A673 (cell line): ENCODE measurements around the gene CTIF.

Source experiments
- EZH2 ChIP-seq: fragments of 200-600 bp; sonication (generic); IDR thresholded peaks from 2 replicates; pipeline ENCODE4 v1.6.1; 2017; ENCODE audit warnings: borderline replicate concordance, low read depth, mild to moderate bottlenecking, mixed read lengths, antibody characterized with exemption, low read length; ENCODE audit not compliant: poor library complexity, severe bottlenecking
- TF ChIP-seq, protein P1 (sequence below): fragments of 300-800, 200-600 bp; sonication (generic); conservative IDR thresholded peaks from 2 replicates; pipeline ENCODE4 v1.5.1; 2017; ENCODE audit warnings: low read depth, mild to moderate bottlenecking, antibody characterized with exemption, low read length, moderate library complexity, mixed read lengths

DNA sequence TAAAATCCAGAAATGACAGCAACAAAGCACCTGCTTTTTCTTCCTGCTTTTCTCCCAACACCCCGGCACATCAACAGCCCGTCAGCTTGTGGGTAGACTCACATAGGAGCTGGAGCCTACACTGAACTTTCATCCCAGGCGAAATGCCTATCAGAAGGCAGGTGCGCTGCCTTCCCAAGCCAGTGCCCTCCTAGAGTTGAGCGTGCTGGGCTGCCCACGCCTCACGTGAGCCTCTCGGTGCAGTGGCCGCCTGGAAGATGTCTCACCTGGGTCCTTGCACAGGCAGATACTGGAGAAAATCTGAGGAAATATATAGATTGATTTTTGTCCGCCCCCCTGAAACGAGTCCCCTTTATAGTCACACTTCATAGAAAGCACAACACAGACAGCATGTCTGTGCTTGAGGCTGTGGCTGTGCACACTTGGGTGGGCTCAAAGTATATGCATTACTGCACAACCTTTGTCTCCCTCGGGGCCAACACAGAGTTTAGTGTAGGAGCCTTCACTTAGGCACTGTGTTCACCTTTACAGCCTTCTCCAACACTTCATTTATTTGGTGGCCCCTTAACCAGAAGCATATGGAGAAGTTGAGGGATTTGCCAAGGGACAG, 299.4 kb downstream of the CTIF start:
- TF ChIP-seq, protein P1, sequence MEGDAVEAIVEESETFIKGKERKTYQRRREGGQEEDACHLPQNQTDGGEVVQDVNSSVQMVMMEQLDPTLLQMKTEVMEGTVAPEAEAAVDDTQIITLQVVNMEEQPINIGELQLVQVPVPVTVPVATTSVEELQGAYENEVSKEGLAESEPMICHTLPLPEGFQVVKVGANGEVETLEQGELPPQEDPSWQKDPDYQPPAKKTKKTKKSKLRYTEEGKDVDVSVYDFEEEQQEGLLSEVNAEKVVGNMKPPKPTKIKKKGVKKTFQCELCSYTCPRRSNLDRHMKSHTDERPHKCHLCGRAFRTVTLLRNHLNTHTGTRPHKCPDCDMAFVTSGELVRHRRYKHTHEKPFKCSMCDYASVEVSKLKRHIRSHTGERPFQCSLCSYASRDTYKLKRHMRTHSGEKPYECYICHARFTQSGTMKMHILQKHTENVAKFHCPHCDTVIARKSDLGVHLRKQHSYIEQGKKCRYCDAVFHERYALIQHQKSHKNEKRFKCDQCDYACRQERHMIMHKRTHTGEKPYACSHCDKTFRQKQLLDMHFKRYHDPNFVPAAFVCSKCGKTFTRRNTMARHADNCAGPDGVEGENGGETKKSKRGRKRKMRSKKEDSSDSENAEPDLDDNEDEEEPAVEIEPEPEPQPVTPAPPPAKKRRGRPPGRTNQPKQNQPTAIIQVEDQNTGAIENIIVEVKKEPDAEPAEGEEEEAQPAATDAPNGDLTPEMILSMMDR, result no peak
- TF ChIP-seq EZH2, result no peak
